ENCODE measurements around the gene ADAT3. TPM values are rescaled to one million over a fixed set of nuclear protein-coding genes. Genes with fewer than 3 reads are reported as not detected.
A peak's percentile ranks its signal among the peaks of the same experiment; 100 is the strongest.

ADAT3 gene
- total and polyA plus RNA-seq, 8 donors = 4.2 to 75.9 (median 6.3) TPM

DNA sequence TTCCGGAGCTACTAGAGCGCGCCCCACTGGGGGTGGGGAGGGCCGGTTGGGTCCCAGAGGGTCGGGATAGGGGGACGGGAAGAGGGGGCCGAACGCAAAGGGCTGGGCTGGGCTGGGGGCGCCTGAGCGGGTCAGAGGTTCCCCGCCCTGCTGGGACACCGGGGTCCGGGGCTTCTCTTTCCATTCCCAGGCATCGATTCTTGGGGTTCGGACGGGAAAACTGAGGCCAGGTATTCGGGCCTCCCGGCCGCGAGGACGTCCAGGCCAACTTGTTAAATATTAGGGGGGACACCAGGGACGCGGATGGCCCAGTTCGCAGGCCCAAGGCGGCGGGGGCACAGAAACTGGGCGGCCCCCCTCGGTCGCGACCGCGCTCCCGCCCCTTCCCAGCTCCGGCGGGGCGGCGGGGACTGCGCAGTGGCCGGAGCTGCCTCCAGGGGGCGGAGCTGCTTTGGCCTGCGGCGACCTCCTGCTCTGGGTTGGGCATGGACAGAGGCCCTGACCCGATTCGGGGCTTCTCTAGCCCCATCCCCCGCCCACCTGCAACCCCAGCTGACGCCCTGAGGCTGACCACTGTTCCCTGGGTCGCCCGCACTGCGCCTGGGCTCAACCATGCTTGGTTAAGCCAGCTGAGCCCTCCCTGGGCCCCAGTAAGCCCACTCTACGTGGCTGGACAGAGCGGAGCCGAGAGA lies 40.6 kb upstream of the ADAT3 start:
- DNase-seq = peak; percentile 73 to 90
- peaks cover 29 to 52% (median 44%) of the 10 kb centered on the region in 4 donors for H3K4me1 ChIP-seq
- 1 to 14% (median 6%) methylated on average over 26 to 52 of the region's 52 CpGs for WGBS, 5 donors

DNA sequence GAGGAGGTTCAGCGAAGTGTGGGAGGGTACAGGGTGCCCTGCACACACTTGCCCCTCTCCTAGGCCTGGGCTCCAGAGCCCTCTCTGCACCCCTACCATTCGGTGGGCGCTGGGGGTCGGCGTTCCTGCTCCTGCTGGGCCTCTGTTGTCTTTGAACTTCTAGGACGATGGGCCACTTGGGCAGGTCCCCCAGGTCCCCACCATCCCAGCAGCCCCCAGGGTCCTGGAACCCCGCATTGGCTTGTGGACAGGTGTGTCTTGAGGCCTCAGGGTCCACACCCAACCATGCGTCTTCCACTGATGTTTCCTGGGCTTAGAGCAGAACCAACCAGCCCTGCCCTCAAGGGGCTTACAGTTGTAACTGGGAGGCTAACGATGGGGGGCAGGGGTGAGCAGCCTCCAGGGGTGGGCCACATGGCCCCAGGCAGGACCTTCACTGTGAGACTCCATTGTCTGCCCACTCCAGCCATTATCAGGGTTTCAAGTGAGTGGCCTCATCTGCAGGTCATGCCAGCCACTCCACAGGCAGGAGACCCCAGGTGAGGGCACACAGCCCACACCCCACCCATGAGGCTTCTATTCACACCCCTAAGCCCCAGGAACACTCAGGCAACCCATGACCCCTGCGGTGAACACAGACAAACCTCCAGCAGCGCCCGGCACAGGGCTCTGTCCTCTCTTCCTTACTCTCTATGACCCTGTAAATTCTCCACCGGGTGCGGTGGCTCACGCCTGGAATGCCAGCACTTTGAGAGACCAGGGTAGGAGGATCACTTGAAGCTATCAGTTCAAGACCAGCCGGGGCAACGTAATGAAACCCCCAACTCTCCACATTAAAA lies 39.8 kb upstream of the ADAT3 start:
- 86 to 91% (median 87%) methylated on average over 14 to 17 of the region's 17 CpGs for WGBS, 5 donors
- peaks cover 0 to under 1% (median 0%) of the 10 kb centered on the region in 3 donors for H3K27me3 ChIP-seq
- TF ChIP-seq EP300 (IDR thresholded peaks at IDR 0.05) (no peak), POLR2AphosphoS5 (IDR thresholded peaks at IDR 0.05) (no peak), POLR2A (IDR thresholded peaks at IDR 0.05) (no peak)
- TF ChIP-seq, protein P1, sequence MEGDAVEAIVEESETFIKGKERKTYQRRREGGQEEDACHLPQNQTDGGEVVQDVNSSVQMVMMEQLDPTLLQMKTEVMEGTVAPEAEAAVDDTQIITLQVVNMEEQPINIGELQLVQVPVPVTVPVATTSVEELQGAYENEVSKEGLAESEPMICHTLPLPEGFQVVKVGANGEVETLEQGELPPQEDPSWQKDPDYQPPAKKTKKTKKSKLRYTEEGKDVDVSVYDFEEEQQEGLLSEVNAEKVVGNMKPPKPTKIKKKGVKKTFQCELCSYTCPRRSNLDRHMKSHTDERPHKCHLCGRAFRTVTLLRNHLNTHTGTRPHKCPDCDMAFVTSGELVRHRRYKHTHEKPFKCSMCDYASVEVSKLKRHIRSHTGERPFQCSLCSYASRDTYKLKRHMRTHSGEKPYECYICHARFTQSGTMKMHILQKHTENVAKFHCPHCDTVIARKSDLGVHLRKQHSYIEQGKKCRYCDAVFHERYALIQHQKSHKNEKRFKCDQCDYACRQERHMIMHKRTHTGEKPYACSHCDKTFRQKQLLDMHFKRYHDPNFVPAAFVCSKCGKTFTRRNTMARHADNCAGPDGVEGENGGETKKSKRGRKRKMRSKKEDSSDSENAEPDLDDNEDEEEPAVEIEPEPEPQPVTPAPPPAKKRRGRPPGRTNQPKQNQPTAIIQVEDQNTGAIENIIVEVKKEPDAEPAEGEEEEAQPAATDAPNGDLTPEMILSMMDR (IDR thresholded peaks at IDR 0.05) = no peak
- no peaks in the 10 kb centered on the region for H3K9me3 ChIP-seq
- intact Hi-C loops (cut with DNase I; ENCODE audit: low total_unique reads) = no loop called here
- H3K27ac ChIP-seq = peak overlapping the region; percentile 91 to 94 (median 93)
- peak overlapping the region in 3 of 4 donors; percentile 66 to 89 (median 80) for H3K4me3 ChIP-seq
- H3K4me1 ChIP-seq = peaks cover 21 to 50% (median 43%) of the 10 kb centered on the region in 4 donors
- no peak for DNase-seq
- H3K36me3 ChIP-seq = peaks cover 0 to 3% (median 0%) of the 10 kb centered on the region in 4 donors

More for the DNA sequence above, 40.6 kb upstream of the ADAT3 start:
- no peaks in the 10 kb centered on the region for H3K36me3 ChIP-seq
- TF ChIP-seq POLR2A (IDR thresholded peaks at IDR 0.05) = no peak
- TF ChIP-seq POLR2AphosphoS5 (IDR thresholded peaks at IDR 0.05) = peak in 1 of 3 donors; percentile 33
- TF ChIP-seq, protein P1 (IDR thresholded peaks at IDR 0.05) = peak in 5 of 7 experiments; percentile 44 to 94 (median 80)
- intact Hi-C loops (cut with DNase I; ENCODE audit: low total_unique reads) = no loop called here
- H3K27ac ChIP-seq = peak overlapping the region; percentile 91 to 94 (median 93)
- peaks cover 0 to 8% (median 0%) of the 10 kb centered on the region in 3 donors for H3K27me3 ChIP-seq
- peak overlapping the region; percentile 66 to 89 (median 84) for H3K4me3 ChIP-seq
- H3K9me3 ChIP-seq = no peaks in the 10 kb centered on the region

DNA sequence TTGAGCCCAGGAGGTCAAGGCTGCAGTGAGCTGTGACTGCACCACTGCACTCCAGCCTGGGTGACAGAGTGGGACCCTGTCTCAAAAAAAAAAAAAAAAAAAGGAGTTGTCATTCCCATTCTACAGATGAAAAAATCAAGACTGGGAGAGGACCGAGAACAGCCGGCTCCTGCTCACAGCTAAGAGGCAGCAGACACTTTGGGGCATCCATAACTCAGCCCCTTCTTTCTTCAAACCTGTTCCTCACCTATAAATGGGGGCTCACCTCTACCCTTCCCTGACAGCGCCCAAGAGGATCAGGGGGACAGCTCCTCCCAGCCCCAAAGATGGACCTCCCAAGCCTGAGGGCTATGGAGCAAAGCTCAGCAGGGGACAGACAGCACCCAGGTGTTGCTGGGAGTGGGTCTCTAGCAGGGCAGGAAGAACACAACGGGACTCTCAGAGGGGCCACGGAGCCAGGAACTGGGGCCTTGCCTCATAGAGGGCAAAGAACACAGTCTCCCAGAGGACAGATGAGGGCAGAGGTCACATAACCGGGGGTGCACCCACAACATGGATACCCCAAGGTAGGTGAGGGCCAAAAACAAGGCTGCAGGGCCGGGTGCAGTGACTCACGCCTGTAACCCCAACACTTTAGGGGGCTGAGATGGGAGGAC lies 38.4 kb upstream of the ADAT3 start:
- WGBS, 5 donors = 83 to 94% (median 87%) methylated on average over 6 to 8 of the region's 8 CpGs
- no peak overlapping the region for H3K27ac ChIP-seq
- peaks cover 18 to 50% (median 43%) of the 10 kb centered on the region in 4 donors for H3K4me1 ChIP-seq
- DNase-seq = no peak
- no peak overlapping the region for H3K4me3 ChIP-seq
- peaks cover 0 to 18% (median 7%) of the 10 kb centered on the region in 4 donors for H3K36me3 ChIP-seq
- TF ChIP-seq, protein P1 (IDR thresholded peaks at IDR 0.05) = no peak
- TF ChIP-seq POLR2A (IDR thresholded peaks at IDR 0.05) (no peak), EP300 (IDR thresholded peaks at IDR 0.05) (no peak), POLR2AphosphoS5 (IDR thresholded peaks at IDR 0.05) (no peak)
- intact Hi-C loops (cut with DNase I; ENCODE audit: low total_unique reads) = no loop called here
- no peaks in the 10 kb centered on the region for H3K27me3 ChIP-seq
- H3K9me3 ChIP-seq = no peaks in the 10 kb centered on the region

GRCh38 chr19:1867349-1867724 lies 37.9 kb upstream of the ADAT3 start:
- peaks cover 0 to 23% (median 10%) of the 10 kb centered on the region in 4 donors for H3K36me3 ChIP-seq
- intact Hi-C loops (cut with DNase I; ENCODE audit: low total_unique reads) = no loop called here
- H3K4me1 ChIP-seq = peaks cover 18 to 50% (median 43%) of the 10 kb centered on the region in 4 donors
- H3K27ac ChIP-seq = no peak overlapping the region
- TF ChIP-seq POLR2AphosphoS5 (IDR thresholded peaks at IDR 0.05) (no peak), POLR2A (IDR thresholded peaks at IDR 0.05) (no peak), EP300 (IDR thresholded peaks at IDR 0.05) (no peak)
- TF ChIP-seq, protein P1 (IDR thresholded peaks at IDR 0.05) = no peak
- no peak for DNase-seq
- H3K27me3 ChIP-seq = no peaks in the 10 kb centered on the region
- H3K4me3 ChIP-seq = no peak overlapping the region
- no peaks in the 10 kb centered on the region for H3K9me3 ChIP-seq
- 89 to 92% (median 90%) methylated on average over 9 of the region's 9 CpGs for WGBS, 5 donors

Measured in stomach (tissue), 9 donors.